ENCODE results near the gene AKAP6.

The AKAP6 gene

GRCh38 chr14:32332415-32333316, 3.6 kb downstream of the AKAP6 start:
- DNase-seq (ENCODE audit: low read depth): no peak

DNA sequence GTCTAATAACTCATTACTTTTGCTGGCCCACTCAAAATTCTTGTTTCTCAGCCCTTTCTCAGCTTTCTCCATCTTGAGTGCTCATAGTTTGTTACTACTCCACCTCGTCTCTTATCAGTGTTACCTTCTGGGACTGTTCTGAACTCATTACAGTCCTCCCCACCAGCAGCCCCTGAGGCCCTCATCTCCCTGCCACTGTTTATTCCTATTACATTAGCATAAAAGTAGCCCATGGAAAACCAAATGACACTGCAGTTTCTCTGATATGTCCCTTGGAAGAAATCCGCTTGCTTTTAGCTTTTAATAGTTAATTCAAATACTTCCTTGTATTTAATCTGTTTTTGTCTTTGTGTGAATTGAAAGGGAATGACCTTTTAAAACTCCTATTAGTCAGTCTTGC, 7.6 kb downstream of the AKAP6 start:
- no peak for DNase-seq (ENCODE audit: low read depth)

GRCh38 chr14:32337759-32338158, 8.7 kb downstream of the AKAP6 start:
- DNase-seq (ENCODE audit: low read depth): no peak

DNA sequence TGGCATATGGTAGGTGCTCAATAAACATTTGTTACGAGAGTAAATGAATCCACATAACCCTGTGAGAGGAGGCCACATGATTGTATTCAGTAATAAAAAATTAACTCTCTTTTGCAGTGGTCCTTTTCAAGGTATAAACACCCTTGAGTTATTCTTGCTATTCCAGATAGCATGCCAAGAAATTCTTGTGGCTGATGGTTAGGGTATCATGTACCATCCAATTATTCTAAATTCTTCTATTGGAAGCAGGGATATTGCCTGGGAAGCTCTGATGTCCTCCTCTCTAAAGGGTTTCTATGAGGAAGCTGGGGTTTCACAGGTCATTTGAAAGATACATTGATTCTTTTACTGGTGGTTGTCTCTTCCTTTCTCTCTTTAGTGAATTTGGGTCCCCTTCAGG, 10.1 kb downstream of the AKAP6 start:
- no peak for DNase-seq (ENCODE audit: low read depth)

DNA sequence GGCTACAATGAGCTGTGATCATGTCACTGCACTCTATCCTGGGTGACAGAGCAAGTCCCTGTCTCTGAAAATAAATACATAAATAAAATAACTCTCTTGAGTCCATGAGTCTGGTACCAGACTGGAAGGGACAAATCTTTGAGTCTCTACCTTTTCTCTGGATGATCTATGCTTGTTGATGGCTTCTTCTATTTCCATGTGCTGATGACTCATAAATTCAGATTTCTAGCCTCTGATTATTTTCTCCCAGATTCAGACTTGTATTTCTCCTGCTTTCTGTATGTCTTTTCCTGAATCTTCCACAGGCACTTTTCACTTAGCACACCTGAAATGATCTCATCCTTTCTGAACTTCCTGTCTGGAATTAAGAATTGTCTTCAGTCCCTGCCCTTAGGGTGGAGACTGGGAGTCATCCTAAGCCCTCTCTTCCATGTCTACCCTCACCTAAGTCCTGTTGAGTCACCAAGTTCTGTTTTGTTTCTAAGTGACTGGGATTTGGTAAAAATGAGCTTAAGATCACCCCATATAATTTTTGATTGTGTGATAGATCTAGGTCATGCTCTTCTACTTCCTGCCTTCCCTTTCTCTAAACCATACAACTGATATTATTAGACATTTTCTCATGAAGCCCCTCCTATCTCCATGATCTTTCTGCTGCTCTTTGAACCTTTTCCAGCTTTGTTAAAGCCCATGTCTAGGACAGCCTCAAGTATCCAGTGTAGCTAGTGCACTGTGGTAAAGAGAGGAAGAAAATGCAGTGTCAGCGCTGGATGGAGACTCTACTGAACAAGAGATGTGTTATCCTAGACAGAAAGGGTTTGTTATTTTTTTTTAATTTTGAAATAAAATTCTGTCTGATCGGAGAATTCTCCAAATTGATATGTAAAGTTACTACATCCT, 13.1 kb downstream of the AKAP6 start:
- no peak for DNase-seq (ENCODE audit: low read depth)

DNA sequence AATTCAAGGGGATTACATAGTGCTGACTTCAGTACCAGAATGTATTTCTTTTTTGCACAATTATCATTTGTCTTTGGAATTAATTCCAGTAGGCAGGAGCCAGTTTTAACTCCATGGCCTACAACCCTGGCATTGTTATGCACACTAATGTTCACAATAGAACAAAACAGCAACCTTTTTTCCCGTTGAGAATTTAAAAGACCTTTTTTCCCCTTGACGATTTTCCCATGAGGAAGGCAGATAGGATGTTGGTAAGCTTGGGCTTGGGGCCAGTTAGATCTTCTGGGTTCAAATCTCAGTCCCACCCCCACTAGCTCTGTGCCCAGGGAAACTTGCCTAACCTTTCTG, 13.7 kb downstream of the AKAP6 start:
- DNase-seq (ENCODE audit: low read depth): no peak

GRCh38 chr14:32343926-32344430, 14.9 kb downstream of the AKAP6 start:
- no peak for DNase-seq (ENCODE audit: low read depth)

DNA sequence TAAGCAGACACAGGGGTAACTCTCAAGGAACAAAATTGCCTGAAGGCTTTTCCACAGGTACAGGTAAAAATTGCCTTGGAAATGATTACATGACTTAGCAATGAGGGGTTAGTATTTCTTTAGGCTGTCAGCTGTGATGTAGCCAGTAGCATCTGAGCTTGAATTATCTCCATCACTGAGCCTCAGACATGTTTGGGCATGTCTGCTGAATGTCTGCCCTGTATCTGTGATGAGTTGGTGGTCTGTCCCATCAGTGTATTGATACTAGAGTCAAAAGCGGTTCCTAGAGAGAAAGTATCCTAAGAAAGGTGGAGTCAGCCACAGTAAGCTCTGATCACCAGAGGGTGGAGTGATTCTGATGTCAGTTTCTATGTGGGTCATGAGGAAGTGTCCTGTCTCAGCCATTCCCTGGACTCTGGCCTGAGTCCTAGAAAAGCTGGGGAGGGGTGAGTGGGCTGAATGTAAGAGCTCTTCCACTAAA, 16.3 kb downstream of the AKAP6 start:
- no peak for DNase-seq (ENCODE audit: low read depth)

DNA sequence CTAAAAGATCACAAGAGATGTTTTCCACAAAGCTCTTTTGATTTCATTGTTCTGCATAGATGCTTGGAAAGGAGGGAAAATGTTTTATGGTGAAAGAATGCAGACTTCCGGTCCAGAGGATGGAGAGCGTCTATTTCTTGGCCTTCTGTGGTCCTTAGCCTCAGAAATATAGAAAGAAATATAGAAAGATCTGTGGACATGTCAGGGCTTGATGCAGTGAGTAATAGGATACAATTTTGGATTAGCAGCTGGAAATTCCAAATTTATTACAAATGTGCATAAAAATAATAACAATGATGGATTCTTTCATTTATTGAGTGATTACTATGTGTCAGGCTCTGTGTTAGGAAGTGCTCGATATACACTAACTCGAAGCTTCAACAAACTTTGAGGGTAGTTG, 20.2 kb downstream of the AKAP6 start:
- DNase-seq (ENCODE audit: low read depth): no peak

DNA sequence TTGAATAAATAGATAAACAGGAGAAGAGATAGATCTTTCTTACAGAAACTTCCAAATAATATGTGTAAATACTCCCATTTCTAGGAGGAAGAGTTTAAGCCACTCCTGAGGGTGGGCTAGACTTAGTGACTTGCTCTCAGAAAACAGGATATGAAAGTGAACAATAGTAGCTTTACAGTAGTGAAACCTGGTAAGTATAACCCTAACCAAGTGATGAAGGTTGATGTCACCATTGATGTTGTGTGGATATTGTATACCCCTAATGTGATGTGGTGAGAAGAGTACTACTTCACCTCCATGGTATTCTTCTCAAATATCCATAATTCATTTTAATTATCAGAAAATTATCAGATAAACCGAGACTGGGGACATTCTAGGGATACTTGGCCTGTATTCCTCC, 20.9 kb downstream of the AKAP6 start:
- no peak for DNase-seq (ENCODE audit: low read depth)

DNA sequence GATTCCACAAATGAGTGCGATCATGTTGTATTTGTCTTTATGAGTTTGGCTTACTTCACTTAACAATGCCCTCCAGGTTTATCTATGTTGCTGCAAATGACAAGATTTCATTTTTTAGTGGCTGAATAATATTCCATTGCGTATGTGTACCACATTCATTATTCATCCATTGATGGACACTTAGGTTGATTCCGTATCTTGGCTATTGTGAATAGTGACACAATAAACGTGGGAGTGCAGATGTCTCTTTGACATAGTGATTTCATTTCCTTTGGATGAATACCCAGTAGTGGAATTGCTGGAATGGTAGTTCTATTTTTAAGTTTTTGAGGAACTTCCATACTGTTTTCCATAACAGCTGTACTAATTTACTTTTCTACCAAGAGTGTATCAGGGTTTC, 23.5 kb downstream of the AKAP6 start:
- no peak for DNase-seq (ENCODE audit: low read depth)

DNA sequence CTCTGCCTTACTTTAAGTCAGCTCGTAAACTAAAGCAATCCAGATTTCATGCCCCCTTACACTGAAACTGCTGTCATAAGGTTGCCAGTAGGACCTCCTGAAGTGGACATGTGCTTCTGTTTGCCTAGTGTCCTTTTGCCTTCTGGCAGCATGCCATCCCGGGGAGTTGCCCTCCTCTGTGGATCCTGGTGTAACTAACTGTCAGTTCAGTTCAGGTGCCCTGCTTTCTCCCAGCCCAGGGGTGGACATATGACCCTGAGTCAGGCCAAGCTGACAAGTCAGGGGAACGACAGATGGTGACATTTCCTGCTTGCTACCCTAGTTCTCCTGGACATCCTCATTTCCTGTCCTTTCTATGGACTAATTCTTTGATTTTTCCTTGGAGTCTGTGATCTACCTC, 25.6 kb downstream of the AKAP6 start:
- no peak for DNase-seq (ENCODE audit: low read depth)

DNA sequence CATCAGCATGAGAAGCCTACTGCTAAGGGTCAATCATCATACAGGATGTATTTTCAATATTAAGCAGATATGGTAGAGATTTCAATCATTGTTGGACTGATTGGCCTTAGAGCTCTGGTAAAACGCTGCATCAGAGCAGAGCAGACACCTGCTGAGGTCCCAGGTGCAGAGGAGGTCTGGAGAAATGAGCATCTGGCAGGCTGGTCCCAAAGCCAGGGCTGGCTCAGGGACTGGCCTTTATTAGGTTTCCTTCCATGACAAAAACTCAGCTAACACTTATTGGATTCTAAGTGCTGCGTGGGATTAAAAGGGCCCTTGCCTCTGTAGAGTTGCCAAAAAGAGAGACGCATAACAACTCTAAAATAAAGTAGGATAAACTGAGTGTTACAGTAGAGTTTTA, 29.7 kb downstream of the AKAP6 start:
- DNase-seq (ENCODE audit: low read depth): no peak

- DNase-seq (ENCODE audit: low read depth): no peak
Observed at GRCh38 chr14:32361674-32362073, 32.6 kb downstream of the AKAP6 start.

DNA sequence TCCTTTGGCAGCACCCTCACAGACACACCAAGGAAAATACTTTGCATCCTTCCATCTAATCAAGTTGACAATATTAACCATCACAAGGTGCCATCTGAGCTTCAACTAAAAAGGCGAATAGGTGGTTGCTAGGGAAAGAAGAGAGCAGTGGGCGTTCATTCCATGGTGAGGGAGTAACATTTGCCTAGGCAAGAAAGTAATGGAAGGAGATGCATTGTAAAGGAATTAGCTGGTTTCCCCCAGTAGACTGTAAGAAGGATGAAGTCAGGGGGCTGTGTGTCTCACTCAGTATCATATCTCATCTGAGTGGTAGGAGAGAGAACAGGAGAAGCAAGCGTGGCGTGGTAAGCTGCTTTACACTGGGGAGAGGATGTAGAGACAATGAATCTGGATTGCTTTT, 34.7 kb downstream of the AKAP6 start:
- DNase-seq (ENCODE audit: low read depth): no peak

- DNase-seq (ENCODE audit: low read depth): no peak
Observed at GRCh38 chr14:32364941-32365340, 35.8 kb downstream of the AKAP6 start.

- DNase-seq (ENCODE audit: low read depth): no peak
Observed at GRCh38 chr14:32366256-32366879, 37.3 kb downstream of the AKAP6 start.

DNA sequence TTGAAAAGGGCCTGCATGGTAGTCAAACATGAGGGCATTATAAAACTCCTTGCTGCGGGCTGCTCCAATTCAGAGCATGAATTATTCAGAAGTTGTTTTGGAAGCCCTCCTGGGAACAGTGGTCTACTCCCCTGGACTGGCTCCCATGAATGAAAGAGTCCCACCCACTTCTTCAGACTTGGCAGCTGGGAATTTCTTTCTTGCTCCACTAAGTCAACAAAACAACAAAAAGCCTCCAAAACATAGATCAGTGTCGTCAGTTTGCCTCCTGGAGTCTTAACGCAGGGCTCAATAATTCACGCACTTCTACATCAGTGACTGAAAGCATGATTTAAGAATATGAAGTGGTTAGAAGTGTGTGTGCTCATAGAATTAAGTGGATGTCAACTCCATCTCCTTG, 37.9 kb downstream of the AKAP6 start:
- DNase-seq (ENCODE audit: low read depth): no peak

GRCh38 chr14:32367516-32367915, 38.4 kb downstream of the AKAP6 start:
- no peak for DNase-seq (ENCODE audit: low read depth)

GRCh38 chr14:32368107-32368506, 39.0 kb downstream of the AKAP6 start:
- no peak for DNase-seq (ENCODE audit: low read depth)

- DNase-seq (ENCODE audit: low read depth): peak; percentile 67
Observed at GRCh38 chr14:32370714-32371113, 41.6 kb downstream of the AKAP6 start.

DNA sequence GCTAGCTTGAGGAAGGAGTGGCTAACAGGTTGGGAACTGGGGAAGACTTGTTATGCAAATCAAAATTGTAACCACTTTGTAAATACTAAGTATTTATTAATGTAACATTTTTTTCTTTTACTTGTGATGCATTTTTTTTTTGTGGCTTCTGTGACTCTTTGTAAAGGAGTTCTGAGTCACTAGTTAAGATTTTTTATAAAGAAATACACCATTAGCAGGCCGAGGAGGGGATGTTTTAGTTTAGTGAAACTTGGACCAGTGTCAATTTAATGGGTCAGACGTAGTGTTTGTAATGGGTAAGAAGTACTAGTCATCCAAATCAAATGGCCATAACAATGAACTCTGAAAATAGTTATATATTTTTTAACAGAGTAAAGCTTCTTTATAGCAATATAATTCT, 43.1 kb downstream of the AKAP6 start:
- DNase-seq (ENCODE audit: low read depth): peak; percentile 85

All from HS-5 (cell line).